Uterus (tissue), 2 donors: ENCODE data around the gene SEC22C.

ENCODE experiments used
- CTCF ChIP-seq, 4 experiments: fragments of 200-600 bp in 2 of 4; fragments of 450-650 bp in 2 of 4; sonication (generic) in 2 of 4; IDR thresholded peaks; one replicate each; pipeline ENCODE4 v1.5.1; 2016 to 2019; ENCODE audit warnings: antibody characterized with exemption in 4 of 4, mild to moderate bottlenecking in 2 of 4, moderate library complexity in 1 of 4
- POLR2A ChIP-seq, 2 donors: fragments of 450-650 bp; IDR thresholded peaks; one replicate each; pipeline ENCODE4 v1.6.1; 2016; ENCODE audit warnings: antibody characterized with exemption in 2 of 2, mild to moderate bottlenecking in 1 of 2, moderate library complexity in 1 of 2

- no peak for TF ChIP-seq CTCF (IDR thresholded peaks at IDR 0.05)
- no peak for TF ChIP-seq POLR2A (IDR thresholded peaks at IDR 0.05)
Measured at GRCh38 chr3:42556089-42556632, 25.6 kb downstream of the SEC22C start.
